Lower leg skin (tissue), 4 donors: ENCODE results near the gene SPTLC2. TPM values are rescaled to one million over a fixed set of nuclear protein-coding genes. Genes with fewer than 3 reads are reported as not detected.

Source experiments
- DNase-seq, 2 donors: peaks; one replicate each; pipeline ENCODE4 v3.0.0-alpha.2; 2019; ENCODE audit warnings: low spot score in 2 of 2
- H3K4me3 ChIP-seq: fragments of 200-600 bp; sonication (generic); 2 replicates; pipeline ENCODE4 v1.5.1; 2017; ENCODE audit warnings: mild to moderate bottlenecking, low read depth; ENCODE audit not compliant: poor library complexity, severe bottlenecking
- POLR2A ChIP-seq, 2 donors: fragments of 450-650 bp; IDR thresholded peaks; one replicate each; pipeline ENCODE4 v1.6.1; 2016 to 2017; ENCODE audit warnings: antibody characterized with exemption in 2 of 2, mild to moderate bottlenecking in 1 of 2, moderate library complexity in 1 of 2
- WGBS, 2 donors: methylation state at CpG; one replicate each; pipeline ENCODE4 v1.1.5; 2018; 5-methylcytosine and 5-hydroxymethylcytosine counted together
- intact Hi-C: fragments of 100-400 bp; cut with DNase I; formaldehyde crosslinking; loops from one replicate; pipeline ENCODE4 v1.15.0; 2023; ENCODE audit warnings: low total_unique reads
- total RNA-seq, 4 donors: library from RNA; depleted of rRNA; stranded (reverse); fragments of >200 nt; gene quantifications; one replicate each; pipeline ENCODE4 v1.1.0, GENCODE V29; 2016
- TF ChIP-seq, protein P1 (sequence below), 3 donors: fragments of 450-650 bp; IDR thresholded peaks; one replicate each; pipeline ENCODE4 v1.5.1; 2016; ENCODE audit warnings: antibody characterized with exemption in 3 of 3, mild to moderate bottlenecking in 3 of 3, moderate library complexity in 2 of 3

Gene SPTLC2
- total RNA-seq, 4 donors from 2014 or later: 18.4 to 31.8 (median 22.1) TPM

DNA sequence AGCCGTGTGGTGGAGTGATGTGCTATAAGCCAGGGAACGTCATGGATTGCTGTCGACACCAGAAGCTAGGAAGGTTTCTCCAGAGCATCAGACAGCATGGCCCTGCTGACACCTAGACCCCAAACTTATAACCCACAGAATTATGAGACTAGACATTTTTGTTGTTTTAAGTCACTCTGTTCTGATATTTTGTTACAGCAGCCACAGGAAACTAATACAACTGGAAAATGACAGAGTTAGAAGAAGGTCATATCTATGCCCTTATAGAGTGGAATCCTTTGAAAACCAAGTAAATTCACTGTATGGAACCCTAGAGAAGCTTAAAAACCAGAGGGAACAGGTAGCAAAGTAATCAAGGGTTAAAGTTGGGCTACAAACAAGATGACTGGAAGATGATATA, 42.5 kb downstream of the SPTLC2 start:
- no peak overlapping the region for H3K4me3 ChIP-seq
- intact Hi-C loops: no loop called here
- TF ChIP-seq, protein P1, sequence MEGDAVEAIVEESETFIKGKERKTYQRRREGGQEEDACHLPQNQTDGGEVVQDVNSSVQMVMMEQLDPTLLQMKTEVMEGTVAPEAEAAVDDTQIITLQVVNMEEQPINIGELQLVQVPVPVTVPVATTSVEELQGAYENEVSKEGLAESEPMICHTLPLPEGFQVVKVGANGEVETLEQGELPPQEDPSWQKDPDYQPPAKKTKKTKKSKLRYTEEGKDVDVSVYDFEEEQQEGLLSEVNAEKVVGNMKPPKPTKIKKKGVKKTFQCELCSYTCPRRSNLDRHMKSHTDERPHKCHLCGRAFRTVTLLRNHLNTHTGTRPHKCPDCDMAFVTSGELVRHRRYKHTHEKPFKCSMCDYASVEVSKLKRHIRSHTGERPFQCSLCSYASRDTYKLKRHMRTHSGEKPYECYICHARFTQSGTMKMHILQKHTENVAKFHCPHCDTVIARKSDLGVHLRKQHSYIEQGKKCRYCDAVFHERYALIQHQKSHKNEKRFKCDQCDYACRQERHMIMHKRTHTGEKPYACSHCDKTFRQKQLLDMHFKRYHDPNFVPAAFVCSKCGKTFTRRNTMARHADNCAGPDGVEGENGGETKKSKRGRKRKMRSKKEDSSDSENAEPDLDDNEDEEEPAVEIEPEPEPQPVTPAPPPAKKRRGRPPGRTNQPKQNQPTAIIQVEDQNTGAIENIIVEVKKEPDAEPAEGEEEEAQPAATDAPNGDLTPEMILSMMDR (IDR thresholded peaks at IDR 0.05): no peak
- no peak for TF ChIP-seq POLR2A (IDR thresholded peaks at IDR 0.05)
- DNase-seq: no peak
- 98 to 100% methylated on average over 3 of the region's 3 CpGs for WGBS, 2 donors

DNA sequence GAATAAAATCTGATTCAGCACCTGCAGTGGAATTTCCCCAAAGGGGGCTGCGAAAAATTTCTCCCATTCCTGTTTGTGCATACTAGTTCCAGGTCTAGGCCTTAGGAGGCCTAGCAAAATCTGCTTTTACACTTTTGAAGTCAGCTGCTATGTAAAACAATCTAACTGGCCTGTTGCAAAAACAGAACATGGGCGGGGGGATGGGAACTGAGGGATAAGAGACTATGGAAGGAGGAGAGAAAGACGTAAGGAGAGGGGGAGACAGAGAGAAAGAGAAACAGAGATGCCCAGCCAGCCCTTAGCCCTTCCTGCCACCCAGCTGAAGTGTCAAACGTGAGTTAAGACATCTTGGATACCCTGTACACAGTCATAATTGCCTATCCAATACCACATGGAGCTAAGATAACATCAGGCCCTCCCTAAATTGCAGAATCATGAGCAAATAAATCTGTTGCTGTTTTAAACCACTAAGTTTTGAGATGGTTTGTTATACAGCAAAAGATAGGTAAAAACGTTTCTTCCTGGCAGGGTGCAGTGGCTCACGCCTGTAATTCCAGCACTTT, 45.6 kb downstream of the SPTLC2 start:
- intact Hi-C loops: no loop called here
- 77 to 78% methylated on average over 6 of the region's 6 CpGs for WGBS, 2 donors
- no peak for DNase-seq
- no peak for TF ChIP-seq POLR2A (IDR thresholded peaks at IDR 0.05)
- TF ChIP-seq, protein P1 (IDR thresholded peaks at IDR 0.05): no peak
- H3K4me3 ChIP-seq: no peak overlapping the region

DNA sequence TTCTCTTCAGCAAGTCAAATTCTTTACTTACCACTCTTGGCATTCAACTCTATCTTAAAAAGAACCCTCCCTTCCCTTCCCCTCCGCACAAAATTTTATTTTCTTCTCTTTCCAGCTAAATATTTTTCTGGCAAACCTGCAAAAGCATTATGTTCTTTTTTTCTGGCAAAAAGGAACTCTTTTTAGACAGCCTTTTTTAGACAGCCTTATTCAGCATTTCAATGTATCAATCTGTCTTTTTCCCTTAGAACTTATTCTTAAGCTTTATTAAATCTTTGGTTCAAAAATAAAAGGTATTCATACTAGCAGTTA, 50.5 kb downstream of the SPTLC2 start:
- DNase-seq: no peak
- intact Hi-C loops: no loop called here
- 60 to 73% methylated on average over 1 of the region's 1 CpG for WGBS, 2 donors
- H3K4me3 ChIP-seq: no peak overlapping the region
- TF ChIP-seq, protein P1 (IDR thresholded peaks at IDR 0.05): no peak
- TF ChIP-seq POLR2A (IDR thresholded peaks at IDR 0.05): no peak

DNA sequence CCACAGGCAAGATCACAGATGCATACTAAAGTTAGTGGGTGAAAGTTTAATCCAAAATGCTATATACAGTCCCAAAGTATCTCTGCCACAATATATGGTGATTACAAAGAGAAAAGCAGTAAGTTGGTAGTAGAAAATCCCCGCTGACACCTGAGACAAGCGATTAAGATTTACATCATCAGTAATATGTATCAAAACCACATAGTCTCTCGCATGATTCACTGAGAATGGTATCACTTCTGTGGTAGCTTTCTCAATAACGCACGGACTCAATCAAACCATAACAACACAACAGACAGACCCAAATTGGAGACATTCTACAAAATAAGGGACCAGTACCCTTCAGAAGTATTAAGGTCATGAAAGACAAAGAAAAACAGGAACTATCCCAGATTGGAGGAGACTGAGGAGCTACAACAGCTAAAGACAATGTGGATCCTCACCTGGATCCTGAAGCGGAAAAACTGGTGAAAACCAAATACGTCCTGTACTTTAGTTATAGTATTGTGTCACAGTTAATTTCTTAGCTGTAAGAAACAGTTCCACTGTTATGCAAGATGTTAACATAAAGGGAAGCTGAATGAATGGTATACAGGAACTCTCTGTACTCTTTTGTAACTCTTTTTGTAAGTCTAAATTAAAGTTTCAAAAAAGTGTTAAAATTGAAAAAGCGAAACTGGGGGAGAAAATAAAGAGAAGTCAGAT, 51.0 kb downstream of the SPTLC2 start:
- WGBS, 2 donors: 73% methylated on average over 8 of the region's 8 CpGs
- intact Hi-C loops: no loop called here
- H3K4me3 ChIP-seq: no peak overlapping the region
- DNase-seq: no peak
- TF ChIP-seq POLR2A (IDR thresholded peaks at IDR 0.05): no peak
- TF ChIP-seq, protein P1 (IDR thresholded peaks at IDR 0.05): no peak

- no peak for DNase-seq
- intact Hi-C loops: no loop called here
- no peak overlapping the region for H3K4me3 ChIP-seq
- 85 to 89% methylated on average over 4 of the region's 4 CpGs for WGBS, 2 donors
- TF ChIP-seq POLR2A (IDR thresholded peaks at IDR 0.05): no peak
- TF ChIP-seq, protein P1 (IDR thresholded peaks at IDR 0.05): no peak
Measured at GRCh38 chr14:77562681-77563080, 53.8 kb downstream of the SPTLC2 start.

- no peak for DNase-seq
- intact Hi-C loops: no loop called here
- no peak overlapping the region for H3K4me3 ChIP-seq
- no peak for TF ChIP-seq POLR2A (IDR thresholded peaks at IDR 0.05)
- TF ChIP-seq, protein P1 (IDR thresholded peaks at IDR 0.05): no peak
- WGBS, 2 donors: 73 to 76% methylated on average over 5 of the region's 5 CpGs
Measured at GRCh38 chr14:77561881-77562280, 54.6 kb downstream of the SPTLC2 start.
